GM12878 (cell line): ENCODE measurements around the gene FAM114A1. TPM values are rescaled to one million over a fixed set of nuclear protein-coding genes. Genes with fewer than 3 reads are reported as not detected.

Experiments used
- CBFB ChIP-seq: IDR thresholded peaks from 2 replicates; pipeline ENCODE4 v1.6.1; 2016; ENCODE audit warnings: antibody characterized with exemption, low read depth
- CREM ChIP-seq: IDR thresholded peaks from 2 replicates; pipeline ENCODE4 v1.6.1; 2014; ENCODE audit warnings: antibody characterized with exemption, low read depth
- FOS ChIP-seq: IDR thresholded peaks from 3 replicates; pipeline ENCODE4 v1.6.1; 2011; ENCODE audit warnings: borderline replicate concordance; ENCODE audit not compliant: insufficient read length; ENCODE audit errors: extremely low read depth
- FOXK2 ChIP-seq: fragments of 450-650 bp; IDR thresholded peaks from 2 replicates; pipeline ENCODE4 v1.6.1; 2017; ENCODE audit warnings: mild to moderate bottlenecking, moderate library complexity
- HCFC1 ChIP-seq: fragments of 150-350 bp; IDR thresholded peaks from 2 replicates; pipeline ENCODE4 v1.6.1; 2014; ENCODE audit warnings: low read length
- HSF1 ChIP-seq: fragments of 150-350 bp; IDR thresholded peaks from 2 replicates; pipeline ENCODE4 v1.6.1; 2014; ENCODE audit warnings: mild to moderate bottlenecking, low read depth, low read length
- IKZF1 ChIP-seq: fragments of 450-650 bp; conservative IDR thresholded peaks from 2 replicates; pipeline ENCODE4 v1.6.1; 2017; ENCODE audit warnings: antibody characterized with exemption, mild to moderate bottlenecking
- MXI1 ChIP-seq: fragments of 150-350 bp; IDR thresholded peaks from 2 replicates; pipeline ENCODE4 v1.6.1; 2011; ENCODE audit warnings: low read depth, mild to moderate bottlenecking, inconsistent platforms, low read length, improper control_type of control experiment
- PKNOX1 ChIP-seq: fragments of 450-650 bp; IDR thresholded peaks from 2 replicates; pipeline ENCODE4 v1.6.1; 2016; ENCODE audit warnings: mild to moderate bottlenecking
- POLR2AphosphoS5 ChIP-seq: IDR thresholded peaks from 2 replicates; pipeline ENCODE4 v1.6.1; 2011; ENCODE audit warnings: mild to moderate bottlenecking, low read length, inconsistent platforms
- TBL1XR1 ChIP-seq: IDR thresholded peaks from 2 replicates; pipeline ENCODE4 v1.6.1; 2012; ENCODE audit warnings: low read depth, low read length, improper control_type of control experiment
- USF1 ChIP-seq: IDR thresholded peaks from 2 replicates; pipeline ENCODE4 v1.6.1; 2011; ENCODE audit warnings: borderline replicate concordance, low read depth, mild to moderate bottlenecking, moderate library complexity, mixed read lengths, low read length; ENCODE audit not compliant: insufficient read depth; ENCODE audit errors: extremely low read length
- polyA plus RNA-seq, 11 experiments: library from polyadenylated mRNA; depleted of rRNA in 4 of 11; unstranded in 6 of 11; stranded (reverse) in 5 of 11; fragments of >200 nt; fragmentation: Nextera tagmentation in 4 of 11; fragmentation: Illumina TruSeq in 1 of 11; extraction: Ambion mirVana in 4 of 11; extraction: Trizol in 1 of 11; gene quantifications; 1 replicate in 1 of 11; 2 replicates in 10 of 11; pipeline versions ENCODE4 v1.2.1 to v1.2.3, GENCODE V29; 2011 to 2016; ENCODE audit warnings: inconsistent platforms in 2 of 11, missing spikeins in 2 of 11, low read depth in 1 of 11
- total RNA-seq, 4 experiments: library from RNA; depleted of rRNA in 3 of 4; stranded (reverse); fragments of >200 nt in 3 of 4; fragmentation: Illumina TruSeq in 1 of 4; extraction: Trizol in 1 of 4; gene quantifications; 2 replicates each; pipeline versions ENCODE4 v1.2.1 to v1.2.3, GENCODE V29; 2013 to 2021
- TF ChIP-seq, protein P1 (sequence below): fragments of 450-650 bp; IDR thresholded peaks from 2 replicates; pipeline ENCODE4 v1.6.1; 2017; ENCODE audit warnings: mild to moderate bottlenecking, moderate library complexity
- TF ChIP-seq, protein P2 (sequence below): IDR thresholded peaks from 2 replicates; pipeline ENCODE4 v1.6.1; 2012; ENCODE audit warnings: improper control_type of control experiment, low read depth, low read length; ENCODE audit not compliant: insufficient replicate concordance

The FAM114A1 gene
- total and polyA plus RNA-seq, 10 of the 15 experiments (the other 5 are each of a cell fraction or from before 2014, with no cell fraction given): 1.3 to 6.2 (median 3.9) TPM

DNA sequence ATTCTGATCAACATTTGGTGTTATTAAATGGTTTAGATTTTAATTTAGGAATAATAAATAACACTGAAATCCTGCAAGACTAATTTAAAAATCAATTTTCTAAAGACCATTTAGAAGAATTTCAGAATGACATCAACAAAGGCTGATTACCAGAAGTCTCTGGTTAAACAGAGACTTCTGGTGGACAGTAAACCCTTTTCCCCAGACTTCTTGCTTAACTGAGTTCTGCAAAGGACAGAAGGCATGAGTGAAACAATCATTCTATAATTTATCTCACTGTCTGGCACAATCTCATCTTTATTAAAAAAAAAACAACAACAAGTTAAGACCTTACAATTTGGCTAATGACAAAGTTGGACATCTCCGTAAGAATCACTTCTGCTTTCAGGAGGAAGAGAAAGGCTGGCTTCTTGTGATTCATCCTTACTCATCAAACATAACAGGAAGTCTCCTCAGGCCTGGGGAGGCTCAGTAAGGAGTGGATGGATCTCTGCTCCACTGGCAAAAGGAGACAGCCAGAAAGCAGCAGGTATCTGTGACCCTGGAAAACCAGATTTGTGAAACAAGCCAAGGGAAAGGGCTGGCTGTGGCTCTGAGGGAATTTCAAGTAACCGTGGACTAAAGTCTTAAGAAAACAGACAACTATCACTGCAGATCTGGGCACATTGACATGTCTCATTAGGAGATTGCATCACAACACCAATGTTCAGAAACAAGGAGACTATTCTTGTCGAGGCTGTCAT, 10.1 kb upstream of the FAM114A1 start (continued):
- TF ChIP-seq USF1 (no peak), CBFB (0 out of 2 replicates have a peak, but pooled peaks have one; percentile 18), FOXK2 (no peak), IKZF1 (peak; percentile 90), HSF1 (no peak), PKNOX1 (peak; percentile 53; the same call in 1 of the 2 replicates), POLR2AphosphoS5 (peak; percentile 67), MXI1 (0 out of 2 replicates have a peak, but pooled peaks have one; percentile 38), CREM (peak; percentile 67), TBL1XR1 (no peak), FOS (no peak), HCFC1 (no peak)
- TF ChIP-seq, protein P1, sequence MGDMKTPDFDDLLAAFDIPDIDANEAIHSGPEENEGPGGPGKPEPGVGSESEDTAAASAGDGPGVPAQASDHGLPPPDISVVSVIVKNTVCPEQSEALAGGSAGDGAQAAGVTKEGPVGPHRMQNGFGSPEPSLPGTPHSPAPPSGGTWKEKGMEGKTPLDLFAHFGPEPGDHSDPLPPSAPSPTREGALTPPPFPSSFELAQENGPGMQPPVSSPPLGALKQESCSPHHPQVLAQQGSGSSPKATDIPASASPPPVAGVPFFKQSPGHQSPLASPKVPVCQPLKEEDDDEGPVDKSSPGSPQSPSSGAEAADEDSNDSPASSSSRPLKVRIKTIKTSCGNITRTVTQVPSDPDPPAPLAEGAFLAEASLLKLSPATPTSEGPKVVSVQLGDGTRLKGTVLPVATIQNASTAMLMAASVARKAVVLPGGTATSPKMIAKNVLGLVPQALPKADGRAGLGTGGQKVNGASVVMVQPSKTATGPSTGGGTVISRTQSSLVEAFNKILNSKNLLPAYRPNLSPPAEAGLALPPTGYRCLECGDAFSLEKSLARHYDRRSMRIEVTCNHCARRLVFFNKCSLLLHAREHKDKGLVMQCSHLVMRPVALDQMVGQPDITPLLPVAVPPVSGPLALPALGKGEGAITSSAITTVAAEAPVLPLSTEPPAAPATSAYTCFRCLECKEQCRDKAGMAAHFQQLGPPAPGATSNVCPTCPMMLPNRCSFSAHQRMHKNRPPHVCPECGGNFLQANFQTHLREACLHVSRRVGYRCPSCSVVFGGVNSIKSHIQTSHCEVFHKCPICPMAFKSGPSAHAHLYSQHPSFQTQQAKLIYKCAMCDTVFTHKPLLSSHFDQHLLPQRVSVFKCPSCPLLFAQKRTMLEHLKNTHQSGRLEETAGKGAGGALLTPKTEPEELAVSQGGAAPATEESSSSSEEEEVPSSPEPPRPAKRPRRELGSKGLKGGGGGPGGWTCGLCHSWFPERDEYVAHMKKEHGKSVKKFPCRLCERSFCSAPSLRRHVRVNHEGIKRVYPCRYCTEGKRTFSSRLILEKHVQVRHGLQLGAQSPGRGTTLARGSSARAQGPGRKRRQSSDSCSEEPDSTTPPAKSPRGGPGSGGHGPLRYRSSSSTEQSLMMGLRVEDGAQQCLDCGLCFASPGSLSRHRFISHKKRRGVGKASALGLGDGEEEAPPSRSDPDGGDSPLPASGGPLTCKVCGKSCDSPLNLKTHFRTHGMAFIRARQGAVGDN: peak; percentile 88
- TF ChIP-seq, protein P2, sequence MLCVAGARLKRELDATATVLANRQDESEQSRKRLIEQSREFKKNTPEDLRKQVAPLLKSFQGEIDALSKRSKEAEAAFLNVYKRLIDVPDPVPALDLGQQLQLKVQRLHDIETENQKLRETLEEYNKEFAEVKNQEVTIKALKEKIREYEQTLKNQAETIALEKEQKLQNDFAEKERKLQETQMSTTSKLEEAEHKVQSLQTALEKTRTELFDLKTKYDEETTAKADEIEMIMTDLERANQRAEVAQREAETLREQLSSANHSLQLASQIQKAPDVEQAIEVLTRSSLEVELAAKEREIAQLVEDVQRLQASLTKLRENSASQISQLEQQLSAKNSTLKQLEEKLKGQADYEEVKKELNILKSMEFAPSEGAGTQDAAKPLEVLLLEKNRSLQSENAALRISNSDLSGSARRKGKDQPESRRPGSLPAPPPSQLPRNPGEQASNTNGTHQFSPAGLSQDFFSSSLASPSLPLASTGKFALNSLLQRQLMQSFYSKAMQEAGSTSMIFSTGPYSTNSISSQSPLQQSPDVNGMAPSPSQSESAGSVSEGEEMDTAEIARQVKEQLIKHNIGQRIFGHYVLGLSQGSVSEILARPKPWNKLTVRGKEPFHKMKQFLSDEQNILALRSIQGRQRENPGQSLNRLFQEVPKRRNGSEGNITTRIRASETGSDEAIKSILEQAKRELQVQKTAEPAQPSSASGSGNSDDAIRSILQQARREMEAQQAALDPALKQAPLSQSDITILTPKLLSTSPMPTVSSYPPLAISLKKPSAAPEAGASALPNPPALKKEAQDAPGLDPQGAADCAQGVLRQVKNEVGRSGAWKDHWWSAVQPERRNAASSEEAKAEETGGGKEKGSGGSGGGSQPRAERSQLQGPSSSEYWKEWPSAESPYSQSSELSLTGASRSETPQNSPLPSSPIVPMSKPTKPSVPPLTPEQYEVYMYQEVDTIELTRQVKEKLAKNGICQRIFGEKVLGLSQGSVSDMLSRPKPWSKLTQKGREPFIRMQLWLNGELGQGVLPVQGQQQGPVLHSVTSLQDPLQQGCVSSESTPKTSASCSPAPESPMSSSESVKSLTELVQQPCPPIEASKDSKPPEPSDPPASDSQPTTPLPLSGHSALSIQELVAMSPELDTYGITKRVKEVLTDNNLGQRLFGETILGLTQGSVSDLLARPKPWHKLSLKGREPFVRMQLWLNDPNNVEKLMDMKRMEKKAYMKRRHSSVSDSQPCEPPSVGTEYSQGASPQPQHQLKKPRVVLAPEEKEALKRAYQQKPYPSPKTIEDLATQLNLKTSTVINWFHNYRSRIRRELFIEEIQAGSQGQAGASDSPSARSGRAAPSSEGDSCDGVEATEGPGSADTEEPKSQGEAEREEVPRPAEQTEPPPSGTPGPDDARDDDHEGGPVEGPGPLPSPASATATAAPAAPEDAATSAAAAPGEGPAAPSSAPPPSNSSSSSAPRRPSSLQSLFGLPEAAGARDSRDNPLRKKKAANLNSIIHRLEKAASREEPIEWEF: peak; percentile 41
